ENCODE data around the gene PEA15.

Gene PEA15

DNA sequence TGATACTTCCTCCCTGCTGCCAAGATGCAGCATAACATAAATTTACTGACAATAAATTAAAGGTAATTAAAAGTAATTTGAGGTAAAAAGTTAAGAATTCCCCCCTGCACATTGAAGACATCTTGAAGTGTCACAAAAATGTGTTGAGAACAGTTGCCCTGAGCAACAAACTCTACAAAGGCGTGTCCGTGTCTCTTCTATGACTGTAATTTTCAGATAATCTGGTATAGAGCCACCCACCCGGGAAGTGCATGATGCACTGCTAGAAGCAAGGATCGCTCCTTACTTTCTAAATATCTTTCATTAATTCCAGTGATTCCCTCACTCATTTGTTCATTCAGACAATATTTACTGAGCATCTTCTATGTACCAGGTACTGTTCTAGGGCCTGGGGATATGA lies 25.8 kb upstream of the PEA15 start:
- DNase-seq: no peak
- no peak for ATAC-seq

GRCh38 chr1:160186246-160186645 lies 18.9 kb upstream of the PEA15 start:
- DNase-seq (no peak), ATAC-seq (no peak)

GRCh38 chr1:160186729-160187128 lies 18.5 kb upstream of the PEA15 start:
- no peak for DNase-seq
- no peak for ATAC-seq

DNA sequence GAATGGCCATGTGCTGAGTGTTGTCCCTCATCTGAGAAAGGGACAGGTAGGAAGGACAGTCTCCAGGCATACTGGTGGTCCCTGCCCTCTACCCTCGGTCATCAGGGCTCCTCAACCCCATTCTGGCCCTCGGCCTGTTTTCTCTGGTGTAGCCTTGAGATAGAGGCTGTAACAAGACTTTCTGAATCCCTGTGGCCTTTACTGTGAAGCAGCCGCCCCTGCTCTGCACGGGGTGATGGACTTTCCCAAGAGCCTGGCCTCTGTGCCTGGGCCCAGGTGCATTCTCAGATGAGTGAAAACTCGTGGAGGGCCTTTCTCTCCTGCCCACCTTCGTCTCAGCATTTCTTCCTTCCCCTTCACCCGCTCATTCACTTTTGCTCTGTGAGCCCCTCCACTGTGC lies 17.8 kb upstream of the PEA15 start:
- ATAC-seq (no peak), DNase-seq (no peak)

DNA sequence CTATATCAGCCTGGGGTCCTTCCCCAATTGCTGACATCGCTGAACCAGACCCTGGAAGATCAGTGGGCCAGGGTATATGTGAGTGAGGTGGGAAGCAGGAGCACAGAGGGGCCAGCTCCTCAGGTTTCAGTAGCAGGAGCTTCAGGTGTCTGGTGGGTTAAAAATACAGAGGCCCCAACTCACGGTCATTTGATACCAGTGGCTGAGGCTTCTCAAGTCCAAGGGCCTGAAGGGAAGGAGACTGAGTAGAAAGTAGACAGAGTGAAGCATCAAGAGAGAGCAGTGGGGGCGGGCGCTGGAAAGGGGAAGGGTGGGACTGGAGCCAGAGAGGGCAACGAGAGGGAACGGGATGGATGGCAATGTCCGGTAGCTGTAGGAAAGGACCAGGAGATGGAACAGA lies 16.8 kb upstream of the PEA15 start:
- no peak for ATAC-seq
- no peak for DNase-seq

GRCh38 chr1:160189649-160190625 lies 15.2 kb upstream of the PEA15 start, which contains the start of gene CASQ1:
TSS of gene CASQ1 (plus strand) at chr1:160190575. CDS start at chr1:160190752, 177 bp downstream.
- ATAC-seq (no peak), DNase-seq (no peak)

DNA sequence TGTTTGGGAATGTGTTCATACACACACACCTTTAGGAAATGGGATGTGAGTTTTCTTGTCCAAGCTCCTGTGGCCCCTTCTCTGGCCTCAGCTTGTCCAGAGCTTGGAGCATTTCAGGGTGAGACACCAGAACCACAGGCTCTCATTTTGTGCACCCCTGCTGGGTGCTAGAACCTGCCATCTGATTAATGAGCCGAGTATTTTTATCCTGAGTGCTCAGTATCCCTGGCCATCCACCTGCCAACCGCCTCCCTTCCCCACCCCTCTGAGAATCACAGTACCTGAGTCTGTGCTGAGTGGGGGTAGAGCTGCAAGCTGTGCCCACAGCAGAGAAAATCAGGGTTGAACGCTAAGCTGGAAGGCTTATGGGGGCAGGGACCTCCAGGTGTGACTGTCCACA lies 13.4 kb upstream of the PEA15 start:
- no peak for DNase-seq
- ATAC-seq: no peak

DNA sequence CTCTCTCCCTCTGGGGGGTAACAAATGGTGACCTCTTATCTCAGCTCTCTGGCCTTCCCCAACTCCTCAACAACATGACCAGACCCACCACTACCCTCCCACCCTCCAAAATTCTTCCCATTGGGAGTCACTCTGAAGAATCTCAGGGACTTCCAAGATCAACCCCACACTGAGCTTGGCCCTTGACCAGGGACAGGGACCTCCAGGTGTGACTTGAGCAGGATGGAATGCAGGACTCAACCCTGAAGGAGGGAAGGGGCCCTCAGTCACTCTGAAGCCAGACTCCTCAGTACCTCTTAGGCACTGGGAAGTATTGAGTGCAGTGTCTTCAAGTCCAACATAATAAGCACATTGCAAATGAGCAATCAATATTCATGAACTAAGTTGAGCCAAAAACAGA lies 12.9 kb upstream of the PEA15 start:
- DNase-seq (no peak), ATAC-seq (no peak)

DNA sequence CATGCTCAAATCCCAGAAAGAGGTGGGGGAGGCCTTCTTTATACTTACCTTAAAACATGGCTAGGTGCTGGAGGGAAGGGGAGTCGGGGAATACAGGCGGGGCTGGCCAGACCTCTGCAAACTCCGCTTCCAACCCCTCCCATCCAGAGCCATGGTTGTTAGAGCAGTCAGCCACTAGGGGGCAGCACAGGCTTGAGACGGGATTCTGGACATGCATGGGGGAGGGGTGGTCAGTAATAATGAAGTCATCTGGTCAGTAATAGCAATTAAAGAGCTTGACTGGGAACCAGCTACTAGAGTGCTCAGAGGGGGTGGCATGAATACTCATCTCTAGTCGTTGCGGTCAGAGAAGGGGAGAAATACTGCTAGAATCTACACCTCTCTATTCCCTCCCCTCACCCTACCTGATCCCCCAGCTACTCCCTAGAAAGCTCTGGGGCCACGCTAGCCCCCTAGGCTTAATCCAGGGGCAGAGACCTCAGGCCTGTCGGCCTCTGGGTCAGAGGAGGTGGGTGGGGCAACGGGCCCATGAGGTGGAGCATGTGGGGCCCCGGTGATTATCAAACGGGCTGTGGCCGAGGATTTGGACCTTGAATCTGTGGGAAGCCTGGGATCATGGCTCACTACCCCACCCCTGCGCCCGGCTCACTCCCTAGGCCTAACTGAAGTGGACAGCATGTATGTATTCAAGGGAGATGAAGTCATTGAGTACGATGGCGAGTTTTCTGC lies 11.9 kb upstream of the PEA15 start:
- DNase-seq: peak; percentile 90
- ATAC-seq: peak; percentile 67

DNA sequence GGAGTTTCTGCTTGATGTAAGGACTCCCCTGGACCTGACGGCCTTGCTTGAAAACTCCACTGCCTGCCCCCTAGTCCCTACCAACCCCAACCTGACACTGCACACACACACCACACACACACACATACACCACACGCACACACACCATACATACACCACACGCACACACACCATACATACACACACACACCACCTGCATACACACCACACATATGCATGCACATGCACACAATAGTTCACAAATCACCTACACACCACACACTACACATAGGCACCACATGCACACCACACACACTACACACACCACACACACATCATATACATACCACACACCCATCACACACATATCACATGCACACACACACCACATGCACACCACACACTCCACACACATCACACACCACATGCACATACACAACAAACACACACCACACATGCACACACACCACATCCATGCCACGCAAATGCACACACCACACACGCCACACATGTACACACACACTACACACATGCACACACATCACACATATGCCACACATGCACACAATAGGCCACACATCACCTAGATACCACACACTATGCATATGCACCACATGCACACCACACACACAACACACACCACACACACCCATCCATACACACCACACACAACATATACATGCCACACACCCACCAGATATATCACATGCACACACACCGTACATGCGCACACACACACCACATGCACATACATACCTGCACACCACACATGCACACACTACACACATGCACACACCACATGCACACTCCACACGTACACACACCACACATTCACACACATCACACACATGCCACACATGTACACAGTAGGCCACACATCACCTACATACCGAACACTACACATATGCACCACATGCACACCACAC lies 11.1 kb upstream of the PEA15 start:
- no peak for DNase-seq
- no peak for ATAC-seq

DNA sequence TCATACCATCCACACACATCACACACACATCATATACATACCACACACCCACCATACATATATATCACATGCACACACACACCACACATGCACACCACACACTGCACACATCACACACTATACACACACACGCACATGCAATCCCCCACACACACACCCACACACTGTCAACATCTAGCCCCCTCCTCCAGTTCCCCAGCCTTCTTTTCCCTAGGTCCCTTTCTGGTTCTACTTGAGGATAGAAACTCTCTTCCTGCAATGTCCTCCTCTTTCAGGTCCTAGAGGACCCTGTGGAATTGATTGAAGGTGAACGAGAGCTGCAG lies 10.5 kb upstream of the PEA15 start:
- no peak for ATAC-seq
- DNase-seq: no peak

- DNase-seq: no peak
- no peak for ATAC-seq
Observed at GRCh38 chr1:160196143-160196542, 9.0 kb upstream of the PEA15 start.

GRCh38 chr1:160197231-160197630 lies 8.0 kb upstream of the PEA15 start:
- ATAC-seq (no peak), DNase-seq (no peak)

GRCh38 chr1:160200786-160201185 lies 4.4 kb upstream of the PEA15 start:
- ATAC-seq (no peak), DNase-seq (no peak)

GRCh38 chr1:160204526-160205241 lies 500 bp upstream of the PEA15 start:
- DNase-seq (peak; percentile 30), ATAC-seq (peak; percentile 19)

DNA sequence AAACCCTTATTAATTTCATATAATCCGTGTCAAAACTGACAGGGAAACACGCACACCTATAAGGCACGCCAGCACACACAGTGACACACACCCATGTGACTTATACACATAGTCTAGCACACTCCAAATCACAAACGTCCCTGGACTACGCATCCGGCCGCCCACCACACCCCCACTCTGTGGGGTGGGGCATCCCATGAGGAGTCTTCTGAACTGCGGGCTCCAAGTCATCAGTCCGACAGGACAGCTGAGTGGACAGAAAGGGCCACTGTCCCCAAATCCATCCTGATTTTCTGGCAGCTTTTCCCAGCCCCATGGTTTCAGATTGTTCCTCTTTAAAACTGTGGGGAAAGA lies 829 bp downstream of the PEA15 start:
- ATAC-seq (peak; percentile 81), DNase-seq (peak; percentile 51)

GRCh38 chr1:160206421-160207117 lies 1.4 kb downstream of the PEA15 start:
- ATAC-seq (no peak), DNase-seq (no peak)

- DNase-seq: no peak
- no peak for ATAC-seq
Observed at GRCh38 chr1:160207118-160207650, 2.0 kb downstream of the PEA15 start.

GRCh38 chr1:160207771-160208556 lies 2.8 kb downstream of the PEA15 start:
- ATAC-seq (no peak), DNase-seq (no peak)
